Left ventricle myocardium superior (tissue), 1 donor: ENCODE measurements around the gene RNF130. TPM values are rescaled to one million over a fixed set of nuclear protein-coding genes. Genes with fewer than 3 reads are reported as not detected.

Experiments
- ATAC-seq: fragments of 200-7000 bp; cut with Tn5 transposase; one replicate; pipeline ENCODE4 v1.9.1; 2020; ENCODE audit warnings: mild to moderate bottlenecking, moderate library complexity
- DNase-seq: peaks from one replicate; pipeline ENCODE4 v3.0.0-alpha.2; 2020
- intact Hi-C: fragments of 100-400 bp; cut with micrococcal nuclease; formaldehyde crosslinking; loops from one replicate; pipeline ENCODE4 v1.11.0; 2022
- total RNA-seq: library from RNA; stranded (reverse); fragmentation: NEBNext Ultra II Directional; extraction: Animal tissue kit (Norgen Biotek cat#: 25700); gene quantifications from one replicate; pipeline ENCODE4 v1.2.1, GENCODE V29; 2021
- donor health status: DM: no; HTN: yes; CAD: no; lungs with severe emphysema.

The RNF130 gene
- total RNA-seq, 1 donor from 2014 or later: 46.8 TPM

GRCh38 chr5:180105827-180106312, 34.3 kb upstream of the RNF130 start:
- intact Hi-C loops: no loop called here
- no peak for DNase-seq
- ATAC-seq: no peak

GRCh38 chr5:180104168-180104530, 32.6 kb upstream of the RNF130 start:
- ATAC-seq (no peak), DNase-seq (no peak)
- intact Hi-C loops: no loop called here

DNA sequence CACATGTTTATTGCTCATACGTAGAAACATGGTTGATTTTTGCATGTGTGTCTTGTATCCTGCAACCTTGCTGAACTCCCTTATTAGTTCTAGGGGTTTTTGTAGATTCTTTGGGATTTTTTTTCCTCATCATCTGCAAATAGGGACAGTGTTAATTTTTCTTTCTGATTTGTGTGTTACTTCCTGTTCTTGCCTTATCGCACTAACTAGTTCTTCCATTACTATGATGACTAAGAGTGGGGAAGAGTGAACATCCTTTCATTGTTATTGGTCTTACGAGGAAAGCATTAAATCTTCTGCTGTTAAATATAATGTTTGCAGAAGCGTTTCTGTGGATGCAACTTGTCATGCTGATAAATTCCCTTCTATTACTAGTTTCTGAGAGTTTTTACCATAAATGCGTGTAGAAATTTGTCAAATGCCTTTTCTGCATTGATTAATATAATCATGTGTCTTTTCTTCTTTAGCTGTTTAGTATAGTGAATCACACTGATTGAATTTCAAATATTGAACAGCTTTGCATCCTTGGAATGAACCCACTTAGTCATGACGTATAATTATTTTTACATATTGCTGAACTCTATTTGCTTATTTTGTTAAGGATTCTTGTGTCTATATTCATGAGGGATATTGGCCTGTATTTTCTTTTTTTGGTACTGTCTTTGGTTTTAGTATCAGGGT, 32.1 kb upstream of the RNF130 start:
- intact Hi-C loops: no loop called here
- ATAC-seq (no peak), DNase-seq (no peak)

DNA sequence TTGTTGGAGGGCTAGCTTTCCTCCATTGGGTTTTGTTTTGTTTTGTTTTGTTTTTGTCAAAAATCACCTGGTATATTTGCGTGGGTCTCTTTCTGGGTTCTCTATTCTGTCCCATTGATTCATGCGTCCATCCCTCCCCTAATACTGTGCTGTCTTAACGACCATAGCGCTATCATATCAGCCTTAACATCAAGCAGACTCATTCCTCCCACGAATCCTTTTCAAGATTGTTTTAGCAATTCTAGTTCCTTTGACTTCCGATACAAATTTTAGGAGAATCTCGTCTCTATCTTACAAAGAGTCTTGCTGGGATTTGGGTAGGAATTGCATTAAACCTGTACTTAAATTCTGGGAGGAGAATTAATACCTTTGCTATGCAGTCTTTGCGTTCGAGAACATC, 31.1 kb upstream of the RNF130 start:
- ATAC-seq: no peak
- no peak for DNase-seq
- intact Hi-C loops: no loop called here

DNA sequence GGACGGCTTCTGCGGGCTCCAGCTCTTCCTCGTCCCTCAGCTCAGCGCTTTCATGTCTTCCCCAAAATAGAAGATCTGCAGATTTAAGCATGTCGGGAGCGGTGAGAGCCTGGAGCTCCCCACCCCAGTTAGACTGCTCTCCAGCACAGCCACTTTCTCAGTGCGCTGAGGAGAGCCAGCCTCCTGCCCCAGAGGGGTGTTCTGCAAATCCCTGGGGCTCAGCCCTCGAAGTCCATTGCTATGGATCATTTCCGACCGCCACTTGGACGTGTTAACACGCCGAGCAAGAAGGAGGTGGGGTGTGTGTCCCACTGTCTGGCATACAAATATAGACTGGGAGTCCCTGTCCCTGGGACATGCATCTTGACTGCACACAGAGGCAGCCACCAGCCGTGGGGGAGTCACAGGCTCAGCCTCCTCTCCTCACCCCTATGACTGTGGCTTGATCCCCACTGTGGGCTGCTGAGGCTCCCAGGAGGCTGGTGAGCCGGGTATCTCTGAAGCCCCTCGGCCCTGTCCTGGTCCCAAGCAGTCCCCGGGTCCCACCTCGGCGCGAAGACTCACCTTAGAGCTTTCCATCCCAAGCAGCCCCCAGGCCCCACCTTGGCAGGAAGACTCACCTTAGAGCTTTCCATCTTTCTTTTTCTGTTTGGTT, 30.0 kb upstream of the RNF130 start:
- ATAC-seq (no peak), DNase-seq (peak; percentile 16)
- intact Hi-C loops: no loop called here

DNA sequence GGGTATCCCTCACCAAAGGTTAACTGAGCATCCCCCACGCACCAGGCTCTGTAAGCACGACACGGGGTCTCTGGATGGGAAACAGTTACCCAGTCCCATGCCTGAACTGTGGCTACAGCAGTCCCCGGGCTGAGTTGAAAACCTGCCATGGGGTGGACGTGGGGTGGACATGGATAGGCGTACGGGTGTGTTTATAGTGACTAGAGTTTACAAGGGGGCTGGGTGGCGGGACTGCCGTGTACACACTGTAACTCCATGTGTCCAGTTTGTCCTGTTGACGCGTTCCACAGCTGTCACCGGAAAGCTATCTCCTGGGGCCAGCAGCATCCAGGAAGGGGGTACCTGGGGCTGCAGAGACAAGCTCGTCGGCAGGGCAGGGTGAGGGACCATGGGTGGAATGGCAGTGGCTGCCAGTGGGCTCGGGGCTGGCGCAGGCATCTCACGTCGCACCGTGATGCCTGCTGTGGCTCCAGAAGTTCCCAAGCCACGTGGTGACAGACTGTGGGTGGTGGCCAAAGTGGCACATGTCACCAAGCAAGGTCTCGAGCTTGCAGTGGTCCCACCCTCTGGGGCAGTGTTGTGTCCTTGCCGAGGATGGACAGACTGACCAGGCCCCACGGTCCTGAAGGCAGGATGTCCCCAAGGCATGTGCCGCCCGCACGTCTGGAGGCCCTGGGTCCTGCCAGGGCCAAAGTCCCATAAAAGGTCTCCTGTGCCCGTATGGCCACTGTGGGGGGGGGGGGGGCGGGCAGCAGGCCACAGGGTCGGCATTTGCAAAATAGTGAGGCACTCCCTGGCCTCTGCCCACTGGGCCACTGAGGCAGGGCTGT, 29.3 kb upstream of the RNF130 start:
- DNase-seq: peak; percentile 22
- no peak for ATAC-seq
- intact Hi-C loops: no loop called here

GRCh38 chr5:180099733-180100611, 28.4 kb upstream of the RNF130 start:
- intact Hi-C loops: no loop called here
- DNase-seq (peak; percentile 17), ATAC-seq (no peak)

GRCh38 chr5:180098991-180099732, 27.6 kb upstream of the RNF130 start:
- no peak for ATAC-seq
- DNase-seq: peak; percentile 16
- intact Hi-C loops: no loop called here

- intact Hi-C loops: no loop called here
- DNase-seq: no peak
- ATAC-seq: no peak
These were observed 27.0 kb upstream of the RNF130 start for GRCh38 chr5:180098526-180098925.

- ATAC-seq: no peak
- intact Hi-C loops: no loop called here
- DNase-seq: no peak
These were observed 26.4 kb upstream of the RNF130 start for GRCh38 chr5:180097926-180098325.

DNA sequence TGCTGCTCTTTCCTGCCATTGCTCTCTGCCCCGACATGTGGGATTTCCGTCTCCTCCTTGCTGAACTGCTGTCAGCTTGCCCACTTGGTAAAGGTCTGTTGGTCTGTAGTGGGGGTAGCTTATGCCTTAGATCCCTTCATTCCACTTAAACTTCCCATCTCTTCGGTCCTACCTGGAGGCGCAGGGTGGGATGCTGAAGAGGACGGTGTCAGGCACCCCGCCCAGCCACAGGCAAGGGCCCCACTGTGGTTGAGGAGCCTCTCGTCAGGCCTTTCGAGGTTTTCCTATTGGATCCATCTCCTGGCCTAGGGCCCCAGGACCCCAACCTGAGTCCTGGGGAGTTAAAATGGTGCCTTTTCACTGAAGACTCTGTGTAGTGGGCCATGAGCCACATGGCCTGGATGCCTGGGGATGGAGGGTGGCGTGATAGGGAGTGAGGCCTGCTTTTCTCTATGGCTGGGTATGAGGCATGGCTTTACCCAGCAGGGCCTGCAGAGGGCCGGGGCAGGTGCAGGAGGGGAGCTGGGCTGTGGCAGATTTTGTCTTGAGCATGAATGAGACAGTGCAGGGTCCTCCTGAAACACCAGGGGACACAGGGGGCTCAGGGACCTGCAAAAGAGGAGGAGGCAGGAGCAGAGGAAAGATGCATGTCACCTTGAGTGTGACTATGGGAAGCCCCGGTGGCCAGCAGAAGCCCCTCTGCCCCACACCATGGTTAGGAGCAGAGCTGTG, 25.8 kb upstream of the RNF130 start:
- intact Hi-C loops: no loop called here
- ATAC-seq (no peak), DNase-seq (no peak)

DNA sequence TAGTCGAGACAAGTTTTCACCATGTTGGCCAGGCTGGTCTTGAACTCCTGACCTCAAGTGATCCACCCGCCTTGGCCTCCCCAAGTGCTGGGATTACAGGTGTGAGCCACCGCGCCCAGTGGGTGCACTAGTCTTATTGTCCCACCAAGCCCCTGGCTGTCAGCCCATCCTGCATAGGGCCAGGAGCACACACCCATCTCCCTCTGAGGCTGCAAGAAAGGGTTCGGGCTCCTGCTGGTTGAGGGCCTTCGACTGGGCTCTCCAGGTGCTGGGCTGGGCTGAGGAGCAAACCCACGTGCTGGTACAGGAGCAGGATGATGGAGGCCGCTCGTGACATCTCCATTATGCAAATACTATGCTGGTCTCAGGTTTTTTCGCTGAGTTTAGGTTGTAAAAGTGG, 25.1 kb upstream of the RNF130 start:
- DNase-seq (no peak), ATAC-seq (no peak)
- intact Hi-C loops: no loop called here

GRCh38 chr5:180095545-180095944, 24.0 kb upstream of the RNF130 start:
- ATAC-seq (no peak), DNase-seq (no peak)
- intact Hi-C loops: no loop called here

- ATAC-seq: peak; percentile 35
- DNase-seq: no peak
- intact Hi-C loops: loop anchor here (5.0 kb wide), 1 partner anchor 107 kb away; no protein-coding TSS in a partner anchor
These were observed 22.3 kb upstream of the RNF130 start for GRCh38 chr5:180093651-180094382.

DNA sequence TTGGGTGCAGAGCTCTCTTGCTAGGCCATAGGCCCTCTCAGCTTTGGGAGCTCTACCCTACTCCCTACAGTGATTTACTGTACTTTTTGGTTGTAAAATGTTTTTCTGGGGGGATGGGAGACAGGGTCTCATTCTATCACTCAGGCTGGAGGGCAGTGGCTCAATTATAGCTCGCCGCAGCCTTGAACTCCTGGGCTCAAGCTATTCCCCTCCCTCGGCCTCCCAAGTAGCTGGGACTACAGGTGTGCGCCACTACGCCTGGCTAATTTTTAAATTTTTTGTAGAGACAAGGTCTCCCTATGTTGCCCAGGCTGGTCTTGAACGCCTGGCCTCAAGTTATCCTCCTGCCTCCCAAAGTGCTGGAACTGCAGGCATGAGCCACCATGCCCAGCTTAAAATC, 21.7 kb upstream of the RNF130 start:
- no peak for DNase-seq
- ATAC-seq: no peak
- intact Hi-C loops: loop anchor here (5.0 kb wide), 1 partner anchor 106 kb away; no protein-coding TSS in a partner anchor

DNA sequence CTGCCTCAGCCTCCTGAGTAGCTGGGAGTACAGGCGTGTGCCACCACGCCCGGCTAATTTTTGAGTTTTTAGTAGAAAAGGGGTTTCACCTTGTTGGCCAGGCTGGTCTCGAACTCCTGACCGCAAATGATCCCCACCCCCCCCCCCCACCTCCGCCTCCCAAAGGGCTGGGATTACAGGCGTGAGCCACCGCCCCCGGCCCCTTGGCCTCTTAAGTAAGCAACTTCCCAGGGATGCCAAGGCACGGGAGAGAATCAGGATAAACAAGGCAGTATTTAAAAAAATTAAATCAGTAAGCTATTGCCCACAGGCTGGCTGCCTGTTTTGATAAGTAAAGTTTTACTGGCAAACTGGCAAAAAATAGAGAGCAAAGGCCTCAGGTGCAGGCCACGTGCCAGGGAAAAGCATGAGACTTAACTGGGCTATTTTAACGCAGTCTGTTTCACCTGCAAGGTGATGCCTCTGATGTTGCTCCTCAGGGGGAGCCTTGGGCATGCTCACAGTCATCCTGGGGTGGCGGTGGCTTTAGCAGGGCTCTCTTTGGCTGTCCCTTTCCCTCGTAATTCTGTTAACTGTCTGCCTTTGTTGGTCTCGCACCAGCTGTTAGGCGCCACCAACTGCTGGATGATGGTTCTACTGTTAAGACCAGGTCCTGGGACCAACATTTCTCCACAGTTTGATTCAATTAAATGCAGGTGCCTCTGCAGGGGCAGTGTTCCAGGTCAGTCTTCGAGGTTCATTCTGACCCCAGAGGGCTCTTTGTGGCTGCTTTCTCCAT, 19.4 kb upstream of the RNF130 start:
- peak; percentile 10 for ATAC-seq
- intact Hi-C loops: loop anchor here (5.0 kb wide), 1 partner anchor 104 kb away; no protein-coding TSS in a partner anchor
- DNase-seq: no peak
